SU-DHL-6 (cell line): ENCODE results near the gene ZBTB2.

Experiments
- EZH2phosphoT487 ChIP-seq: fragments of 200-600 bp; sonication (generic), shearing (Covaris generic); conservative IDR thresholded peaks from 2 replicates; pipeline ENCODE4 v1.6.1; 2018; ENCODE audit warnings: mild to moderate bottlenecking, antibody characterized with exemption, low read length, moderate library complexity, mixed read lengths
- TF ChIP-seq, protein P1 (sequence below): fragments of 200-600 bp; sonication (generic); IDR thresholded peaks from one replicate; pipeline ENCODE4 v1.5.1; 2017; ENCODE audit warnings: antibody characterized with exemption, mild to moderate bottlenecking, low read length, moderate library complexity; ENCODE audit not compliant: insufficient read depth, poor library complexity, severe bottlenecking

DNA sequence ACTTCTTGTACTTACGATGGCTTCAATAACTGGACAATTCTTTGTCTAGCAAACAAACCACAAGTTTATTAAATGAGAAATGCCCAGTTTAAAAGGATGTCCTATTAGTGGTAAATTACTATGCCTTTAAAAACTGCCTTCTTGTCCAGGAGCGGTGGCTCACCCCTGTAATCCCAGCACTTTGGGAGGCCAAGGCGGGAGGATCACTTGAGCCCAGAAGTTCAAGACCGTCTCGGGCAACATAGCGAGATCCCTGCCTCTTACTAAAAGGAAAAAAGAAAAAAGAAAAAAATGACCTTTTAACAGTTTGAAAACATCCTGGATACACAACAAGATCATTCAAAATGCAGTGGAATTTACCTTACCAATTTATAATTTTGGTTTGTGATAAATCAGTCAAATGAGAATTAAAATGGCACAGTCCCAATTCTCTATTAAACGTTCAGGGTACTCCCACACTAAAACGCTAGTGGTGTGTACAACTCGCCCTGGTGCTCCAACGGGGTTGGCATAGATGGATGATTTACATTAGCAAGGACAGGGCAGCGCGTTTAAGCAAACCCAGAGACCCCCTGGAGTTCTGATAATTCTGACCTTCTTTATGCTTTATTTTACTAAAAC, 2.3 kb downstream of the ZBTB2 start:
- TF ChIP-seq, protein P1, sequence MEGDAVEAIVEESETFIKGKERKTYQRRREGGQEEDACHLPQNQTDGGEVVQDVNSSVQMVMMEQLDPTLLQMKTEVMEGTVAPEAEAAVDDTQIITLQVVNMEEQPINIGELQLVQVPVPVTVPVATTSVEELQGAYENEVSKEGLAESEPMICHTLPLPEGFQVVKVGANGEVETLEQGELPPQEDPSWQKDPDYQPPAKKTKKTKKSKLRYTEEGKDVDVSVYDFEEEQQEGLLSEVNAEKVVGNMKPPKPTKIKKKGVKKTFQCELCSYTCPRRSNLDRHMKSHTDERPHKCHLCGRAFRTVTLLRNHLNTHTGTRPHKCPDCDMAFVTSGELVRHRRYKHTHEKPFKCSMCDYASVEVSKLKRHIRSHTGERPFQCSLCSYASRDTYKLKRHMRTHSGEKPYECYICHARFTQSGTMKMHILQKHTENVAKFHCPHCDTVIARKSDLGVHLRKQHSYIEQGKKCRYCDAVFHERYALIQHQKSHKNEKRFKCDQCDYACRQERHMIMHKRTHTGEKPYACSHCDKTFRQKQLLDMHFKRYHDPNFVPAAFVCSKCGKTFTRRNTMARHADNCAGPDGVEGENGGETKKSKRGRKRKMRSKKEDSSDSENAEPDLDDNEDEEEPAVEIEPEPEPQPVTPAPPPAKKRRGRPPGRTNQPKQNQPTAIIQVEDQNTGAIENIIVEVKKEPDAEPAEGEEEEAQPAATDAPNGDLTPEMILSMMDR: no peak
- no peak for TF ChIP-seq EZH2phosphoT487
